GM21786 (cell line): ENCODE measurements around the gene LEMD1.

Source experiments
- ATAC-seq: cut with Tn5 transposase; IDR thresholded peaks from one replicate; pipeline ENCODE4 v1.9.1; 2021; ENCODE audit not compliant: unreplicated experiment

Gene LEMD1

DNA sequence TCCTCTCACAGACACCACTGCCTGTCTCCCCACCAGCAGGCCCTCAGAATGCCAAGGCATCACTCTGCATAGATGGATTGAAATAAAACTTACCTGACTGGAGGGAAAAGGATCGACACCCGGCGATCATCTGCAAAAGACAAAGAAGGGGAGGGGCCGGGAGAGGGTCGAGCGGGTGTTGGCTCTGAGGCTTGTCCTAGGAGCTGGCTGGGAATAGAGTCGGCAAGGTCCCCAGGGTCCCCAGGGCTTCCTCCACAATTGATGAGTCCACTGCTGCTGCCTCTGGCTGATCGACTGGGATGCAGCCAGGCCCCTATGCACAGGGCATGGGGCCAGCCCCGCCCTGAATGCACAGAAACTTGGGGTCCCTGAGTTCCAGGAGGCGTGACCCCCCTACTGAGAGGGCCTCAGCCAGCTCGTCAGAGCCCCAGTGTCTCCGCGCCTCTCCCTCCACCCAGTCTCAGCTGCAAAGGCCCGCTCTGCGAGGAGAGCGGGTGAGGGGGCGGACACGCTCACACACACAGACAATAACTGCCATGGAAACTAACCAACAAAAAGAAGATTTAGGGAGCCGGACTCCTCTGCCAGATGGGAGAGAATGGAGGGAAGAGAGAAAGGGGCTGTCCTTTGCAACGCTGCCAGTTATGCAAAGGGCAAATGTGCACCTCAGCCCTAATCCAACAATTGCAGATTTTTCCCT, 65.3 kb downstream of the LEMD1 start, which contains the start of gene KLHDC8A:
Gene KLHDC8A, minus strand, starts transcription at position 483 of the 700 bp plus-strand sequence. CDS start 13,318 bp downstream, outside the sequence.
- no peak for ATAC-seq

DNA sequence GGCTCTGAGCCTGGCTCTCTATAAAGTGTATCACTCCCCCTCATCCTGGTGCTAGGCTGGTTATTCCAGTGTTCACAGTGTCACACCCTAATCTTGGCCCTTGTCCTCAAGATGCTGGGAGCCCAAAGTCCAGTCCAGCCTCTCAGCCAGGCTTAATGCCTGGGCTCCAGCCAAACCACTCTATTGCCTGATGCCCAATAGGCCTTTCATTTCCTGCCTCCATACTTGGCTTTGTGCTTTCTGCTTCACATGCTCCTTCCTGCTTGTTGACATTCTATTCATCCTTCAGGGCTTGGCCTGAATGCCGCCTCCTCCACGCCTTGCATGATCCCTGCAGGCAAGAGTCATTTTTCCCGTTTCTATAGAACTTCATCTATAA, 66.8 kb downstream of the LEMD1 start:
- ATAC-seq = no peak

DNA sequence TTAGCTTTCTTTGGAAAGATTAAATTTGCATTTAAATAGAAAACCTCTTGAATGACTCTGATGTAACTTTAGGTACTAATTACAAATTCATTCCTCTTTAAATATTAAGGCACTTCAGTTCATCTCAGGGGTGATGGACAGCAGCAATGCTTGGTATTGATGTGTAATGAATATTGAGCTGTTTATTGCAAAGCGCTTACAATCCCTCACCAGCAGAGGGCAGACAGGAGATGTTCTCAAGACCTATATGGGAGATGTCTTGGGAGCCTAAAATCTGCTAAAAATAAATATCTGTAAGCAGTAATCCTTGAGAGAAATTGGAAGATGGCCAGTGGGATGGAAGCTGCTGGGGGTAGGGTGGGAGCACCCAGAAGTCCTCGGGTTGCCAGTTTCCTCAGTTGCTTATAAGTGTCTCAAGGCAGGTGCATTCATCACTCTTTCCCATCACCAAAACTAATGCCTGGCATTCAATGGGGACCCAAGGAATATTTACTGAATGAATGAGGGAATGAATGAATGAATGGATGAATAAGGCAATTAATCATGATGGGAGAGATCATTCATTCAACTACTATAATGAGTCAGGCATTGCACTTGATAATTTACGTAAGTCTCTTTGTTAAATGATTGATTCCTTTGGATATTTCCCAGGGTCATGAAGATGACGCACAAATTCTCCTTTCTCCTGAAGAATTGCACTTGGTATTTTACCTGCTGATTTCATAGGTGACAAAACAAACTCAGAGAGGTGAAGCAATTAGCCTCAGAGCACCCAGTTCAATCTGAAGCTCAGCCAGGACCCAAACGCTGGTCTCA, 67.4 kb downstream of the LEMD1 start:
- ATAC-seq = no peak

DNA sequence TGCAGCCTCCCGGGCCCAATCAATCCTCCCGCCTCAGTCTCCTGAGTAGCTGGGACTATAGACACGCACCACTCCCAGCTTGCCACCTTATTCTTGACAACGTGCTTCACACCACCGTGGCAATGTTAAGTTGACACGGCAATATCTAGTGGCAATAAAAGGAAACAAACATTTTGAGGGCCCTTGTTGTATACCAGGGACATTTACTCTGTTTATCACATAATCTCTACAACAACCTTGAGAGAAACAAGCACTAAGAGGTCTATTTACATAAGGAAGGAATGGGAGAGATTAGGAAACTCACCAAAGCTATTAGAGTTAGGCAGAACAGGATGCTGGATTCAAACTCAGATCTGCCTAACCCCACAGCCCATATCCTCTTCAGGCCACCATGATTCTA, 68.2 kb downstream of the LEMD1 start:
- no peak for ATAC-seq

DNA sequence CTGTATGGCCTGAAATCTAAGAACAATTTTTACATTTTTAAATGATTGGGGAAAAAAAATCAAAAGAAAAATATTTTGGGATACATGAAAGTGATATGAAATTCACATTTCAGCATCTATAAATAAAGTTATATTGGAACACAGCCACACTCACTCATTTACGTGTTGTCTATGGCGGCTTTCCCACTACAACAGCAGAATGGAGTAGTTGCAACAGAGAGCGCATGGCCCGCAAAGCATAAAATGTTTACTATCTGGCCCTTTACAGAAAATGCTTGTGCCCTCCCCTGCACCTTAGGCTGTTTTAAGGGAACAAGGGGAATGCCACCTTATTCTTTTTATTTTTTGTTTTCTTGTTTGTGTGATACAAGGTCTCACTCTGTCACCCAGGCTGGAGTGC, 68.7 kb downstream of the LEMD1 start:
- ATAC-seq = no peak

DNA sequence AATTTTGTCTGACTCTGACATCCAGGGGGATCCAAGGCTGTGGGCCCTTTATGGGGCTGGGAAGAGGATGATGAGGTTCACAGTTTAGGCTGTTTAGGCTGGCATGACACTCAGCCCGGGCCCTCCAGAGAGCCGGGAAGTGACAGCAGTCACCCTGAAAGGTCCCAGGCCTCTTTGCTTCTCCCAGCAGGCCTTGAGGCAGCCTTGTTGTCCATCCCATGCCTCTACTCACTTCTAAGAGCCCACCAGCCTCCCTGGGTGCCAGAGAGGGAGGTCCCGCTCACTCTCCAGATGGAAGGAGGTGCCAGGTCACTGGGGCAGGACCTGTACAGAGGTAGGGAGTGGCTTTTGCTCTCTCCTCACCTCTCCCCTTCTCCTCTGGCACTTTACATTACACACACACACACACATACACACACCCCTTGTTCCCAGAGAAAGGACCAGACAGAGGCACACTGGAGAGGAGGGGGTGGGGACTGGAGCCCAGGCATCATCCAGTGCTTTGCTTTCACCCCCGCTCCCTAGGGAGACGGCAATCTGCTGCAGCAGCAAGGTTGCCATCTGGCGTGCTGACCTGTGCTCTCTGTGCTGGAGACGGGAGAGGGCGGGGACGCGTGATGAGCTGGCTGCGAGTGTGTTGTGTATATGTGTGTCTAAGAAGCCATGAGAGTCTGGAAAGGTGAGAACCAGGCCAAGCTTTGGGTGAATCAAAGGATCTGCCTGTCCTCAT, 69.7 kb downstream of the LEMD1 start:
- no peak for ATAC-seq

DNA sequence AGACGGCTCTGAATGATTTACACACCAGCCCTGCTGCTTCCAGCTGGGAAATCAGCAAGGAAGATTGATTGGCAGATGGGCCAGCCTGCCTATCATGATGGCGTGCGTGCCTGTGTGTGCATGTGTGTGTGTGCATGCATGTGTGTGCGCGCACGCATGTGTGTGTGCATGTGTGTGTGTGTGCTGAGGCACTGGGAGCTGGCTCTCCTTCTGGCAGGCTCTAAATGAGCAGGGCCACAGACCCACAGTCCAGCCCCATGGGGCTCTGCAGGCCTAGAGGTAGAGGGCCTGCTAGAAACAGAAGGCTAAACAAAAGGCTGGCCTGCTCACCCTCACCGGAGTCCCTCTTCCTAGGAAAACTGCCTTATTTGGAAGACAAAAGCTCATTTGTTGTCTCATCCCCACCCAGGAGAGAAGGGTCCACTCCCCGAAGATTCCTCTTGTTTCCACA, 71.1 kb downstream of the LEMD1 start:
- ATAC-seq = no peak

DNA sequence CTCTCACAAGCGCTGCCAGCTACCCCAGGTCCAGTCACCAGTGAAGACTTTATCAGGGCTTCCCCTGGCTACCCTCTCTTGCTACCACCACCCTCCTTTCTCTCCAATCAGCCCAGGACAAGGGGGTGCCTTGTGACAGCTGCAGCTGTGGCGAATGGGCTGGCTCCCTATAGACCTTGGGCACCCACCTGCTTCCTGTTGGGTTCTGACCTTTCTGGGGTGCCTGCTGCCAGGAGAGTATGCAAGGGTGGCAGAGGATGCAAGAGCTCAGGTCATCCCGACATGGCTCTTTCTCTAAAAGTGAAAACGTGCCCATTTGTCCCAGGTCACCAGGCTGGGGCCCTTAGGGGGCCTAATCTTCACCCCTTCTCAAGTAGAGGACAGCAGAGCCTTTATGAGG, 71.7 kb downstream of the LEMD1 start:
- ATAC-seq = no peak

DNA sequence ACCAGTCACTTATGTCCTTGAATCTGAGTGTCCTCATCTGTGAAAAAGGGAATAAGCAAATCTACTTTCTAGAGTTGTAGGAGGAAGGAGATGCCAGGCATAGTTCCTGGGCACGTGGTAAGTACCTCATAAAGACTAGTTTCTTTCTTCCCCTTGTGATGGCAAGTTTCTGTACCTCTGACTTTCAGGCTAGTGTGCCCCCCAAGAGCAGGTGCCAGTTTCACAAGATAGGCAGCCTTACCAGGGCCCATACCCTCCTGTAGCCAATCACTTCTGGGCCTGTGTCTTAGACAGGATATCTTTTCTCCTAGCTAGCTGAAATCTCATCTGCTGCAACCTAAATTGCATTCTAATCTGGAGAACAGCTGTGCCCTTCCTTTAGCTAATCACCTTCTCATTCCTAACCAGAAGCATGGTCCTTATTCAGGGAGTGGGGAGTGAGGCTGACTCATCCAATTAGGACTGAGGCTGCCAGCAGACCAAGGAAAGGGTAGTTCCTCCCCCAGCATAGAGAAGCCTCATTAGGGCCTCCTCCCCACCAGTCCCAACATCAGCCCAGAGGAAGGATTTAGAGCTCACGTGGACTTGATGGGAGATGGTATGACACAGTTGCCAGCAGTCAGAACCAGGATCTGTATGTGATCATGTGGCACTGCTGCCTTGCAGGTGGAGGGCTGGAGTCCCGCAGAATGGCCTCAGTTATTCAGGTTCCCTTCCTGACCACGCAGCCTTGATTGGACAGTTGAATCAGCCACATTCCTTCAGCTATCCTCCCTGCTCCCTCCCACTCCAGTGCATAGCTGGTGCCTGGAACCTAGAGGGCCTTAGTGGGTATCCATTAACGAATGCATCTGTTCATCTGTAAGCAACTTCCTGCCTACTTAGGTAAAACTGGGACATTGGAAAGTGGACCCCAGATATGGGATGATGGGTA, 73.0 kb downstream of the LEMD1 start:
- ATAC-seq = no peak

DNA sequence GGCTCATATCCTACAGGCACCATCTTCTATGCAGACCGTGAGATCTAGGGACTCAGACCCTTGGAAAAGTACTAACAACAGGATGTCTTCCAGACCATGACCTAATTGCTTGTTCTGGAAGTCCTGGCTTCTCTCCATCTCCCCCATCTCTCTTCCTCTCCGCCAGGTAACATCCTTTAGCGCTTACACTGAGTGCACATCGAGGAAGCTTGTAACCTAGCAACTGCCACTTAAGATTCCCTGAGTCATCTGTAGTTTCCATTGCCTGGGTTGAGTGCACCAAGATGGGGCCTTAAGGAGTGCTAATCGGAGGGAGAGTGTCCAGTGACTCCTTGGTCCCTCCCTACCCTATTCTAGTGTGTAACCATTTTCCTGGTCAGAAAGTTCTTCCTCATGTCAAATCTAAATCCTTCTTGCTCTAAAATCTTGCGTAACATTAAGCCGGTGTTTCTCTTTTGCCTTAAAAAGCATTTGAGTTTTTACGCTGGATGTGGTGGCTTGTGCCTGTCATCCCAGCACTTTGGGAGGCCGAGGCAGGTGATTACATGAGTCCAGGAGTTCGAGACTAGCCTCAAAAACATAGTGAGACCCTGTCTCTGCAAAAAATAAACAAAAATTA, 74.8 kb downstream of the LEMD1 start:
- ATAC-seq = no peak

DNA sequence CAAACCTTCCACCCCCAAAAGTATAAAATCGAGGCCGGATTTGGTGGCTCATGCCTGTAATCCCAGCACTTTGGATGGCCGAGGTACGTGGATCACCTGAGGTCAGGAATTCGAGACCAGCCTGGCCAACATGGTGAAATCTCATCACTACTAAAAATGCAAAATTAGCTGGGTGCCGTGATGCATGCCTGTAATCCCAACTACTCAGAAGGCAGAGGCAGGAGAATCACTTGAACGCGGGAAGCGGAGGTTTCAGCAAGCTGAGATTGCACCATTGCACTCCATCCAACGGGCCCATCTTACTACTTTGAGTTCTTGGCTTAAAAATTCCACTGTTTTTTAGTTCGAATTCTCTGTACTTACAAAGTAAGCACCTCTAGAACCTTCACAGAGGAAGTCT, 76.1 kb downstream of the LEMD1 start:
- ATAC-seq = no peak

DNA sequence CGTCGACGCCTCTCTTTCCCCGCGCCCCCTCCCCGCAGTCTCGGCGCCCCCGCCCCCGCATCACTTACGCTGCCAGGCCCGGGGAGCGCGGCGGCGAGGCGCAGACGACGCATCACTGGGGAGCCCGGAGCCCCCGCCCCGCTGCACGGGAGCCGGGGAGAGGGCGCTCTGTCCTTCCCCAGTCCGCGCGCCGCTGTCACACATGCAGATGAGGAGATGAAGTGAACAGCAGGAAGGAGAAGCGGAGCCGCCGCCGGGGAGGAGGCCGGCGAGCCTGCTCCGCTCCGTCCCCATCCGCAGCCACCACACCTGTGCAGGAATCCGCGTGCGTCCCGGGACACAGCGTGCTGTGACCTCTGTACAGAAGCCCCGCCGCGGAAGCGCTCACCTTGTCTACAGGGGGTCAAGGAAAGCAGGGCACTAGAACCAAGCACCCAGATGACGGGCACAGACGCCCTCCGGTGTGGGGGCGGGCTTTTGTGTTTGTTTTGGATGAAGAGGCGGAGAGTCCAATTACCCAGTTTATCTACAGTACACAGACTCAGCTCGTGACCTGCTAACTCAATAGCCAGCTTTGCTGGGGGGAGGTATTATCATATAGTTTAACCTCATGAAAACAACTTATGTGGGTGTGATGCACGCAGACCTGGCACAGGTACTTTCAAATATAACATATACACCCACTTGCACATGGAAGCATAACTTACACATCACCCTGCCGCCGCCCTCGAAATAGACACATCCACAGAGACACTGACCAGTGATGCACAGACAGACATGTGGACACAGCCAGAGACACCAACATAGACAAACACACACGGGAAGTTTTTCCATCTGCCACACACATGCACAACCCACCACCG, 77.6 kb downstream of the LEMD1 start:
- no peak for ATAC-seq

DNA sequence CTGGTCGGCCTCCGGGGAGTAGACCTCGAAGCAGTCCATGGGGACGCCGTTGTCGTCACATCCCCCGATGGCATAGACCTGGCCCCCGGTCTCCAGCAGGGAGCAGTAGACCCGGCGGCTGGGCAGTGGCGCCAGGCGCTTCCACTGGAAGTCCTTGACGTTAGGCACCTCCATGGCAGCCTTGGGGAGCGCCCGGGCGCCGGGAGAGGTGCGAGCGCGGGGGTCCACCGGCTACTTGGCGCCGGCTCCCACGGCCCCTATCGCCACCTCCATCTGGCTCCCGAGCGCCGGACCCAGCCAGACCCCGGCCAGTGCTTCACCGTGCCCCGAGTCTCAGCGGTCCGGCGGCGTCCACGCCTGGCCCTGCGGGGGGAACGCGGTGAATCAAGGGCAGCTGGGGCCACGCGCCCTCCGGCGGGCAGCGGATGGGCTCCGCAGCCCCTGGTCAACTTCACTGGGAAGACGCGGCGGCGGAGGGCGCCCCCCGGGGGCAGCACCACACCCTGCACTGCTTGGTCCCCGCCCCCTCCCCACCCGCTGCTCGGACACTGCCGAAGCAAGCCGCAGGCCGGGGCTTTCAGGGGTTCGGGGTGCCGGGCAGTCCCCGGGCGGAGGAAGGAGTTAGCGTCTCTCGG, 78.3 kb downstream of the LEMD1 start:
- ATAC-seq = no peak

DNA sequence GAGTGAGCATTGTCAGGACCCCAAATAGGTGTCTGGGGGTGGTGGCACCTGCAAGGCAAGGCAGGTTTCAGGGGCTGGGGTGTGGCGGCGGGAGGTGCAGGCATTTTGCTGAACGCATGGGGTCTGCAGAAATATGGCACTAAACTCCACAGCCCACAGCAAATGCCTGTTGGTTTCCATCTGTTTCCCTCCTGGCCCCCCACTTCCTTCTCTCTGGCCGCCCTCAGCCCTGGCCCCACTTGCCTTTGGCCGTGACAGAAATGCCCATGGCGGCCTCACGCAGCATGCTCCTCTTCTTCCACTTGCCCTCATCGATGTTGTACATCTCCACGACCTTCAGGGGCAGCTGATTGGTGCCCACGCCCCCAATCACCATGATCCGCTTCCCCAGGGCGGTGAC, 78.9 kb downstream of the LEMD1 start:
- no peak for ATAC-seq

DNA sequence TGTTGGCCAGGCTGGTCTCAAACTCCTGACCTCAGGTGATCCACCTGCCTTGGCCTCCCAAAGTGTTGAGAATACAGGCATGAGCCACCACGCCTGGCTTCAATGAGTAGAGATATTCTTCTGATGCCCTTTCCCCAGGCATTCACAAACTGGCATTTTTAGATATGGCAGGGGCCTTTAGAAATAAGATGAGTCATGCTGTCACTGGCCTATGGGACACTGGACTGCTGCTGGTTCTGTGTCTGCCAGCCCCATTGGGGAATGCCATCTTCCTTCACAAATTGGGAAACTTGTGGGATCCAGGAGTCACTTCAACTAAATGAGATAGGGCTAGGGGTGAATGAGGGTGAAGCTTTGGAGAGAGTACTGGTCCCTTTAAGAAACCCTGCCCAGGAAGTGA, 81.2 kb downstream of the LEMD1 start:
- ATAC-seq = no peak

DNA sequence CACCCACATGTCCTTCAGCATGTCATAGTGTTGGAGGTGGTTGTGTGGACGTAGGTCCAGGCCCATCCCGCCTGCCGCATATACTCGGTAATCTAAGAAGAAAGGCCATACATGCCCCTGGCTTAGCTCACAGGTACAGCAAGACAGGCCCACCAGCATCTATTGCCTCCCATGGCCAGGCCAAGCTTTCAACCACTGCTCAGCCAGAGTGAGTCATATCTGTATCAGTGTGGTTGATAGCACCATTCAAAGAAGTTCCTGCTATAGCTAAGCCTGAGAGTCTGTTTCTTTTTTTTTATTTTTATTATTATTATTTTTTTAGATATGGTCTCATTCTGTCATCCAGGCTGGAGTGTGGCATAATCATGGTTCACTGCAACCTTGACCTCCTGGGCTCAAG, 82.1 kb downstream of the LEMD1 start:
- ATAC-seq = no peak

DNA sequence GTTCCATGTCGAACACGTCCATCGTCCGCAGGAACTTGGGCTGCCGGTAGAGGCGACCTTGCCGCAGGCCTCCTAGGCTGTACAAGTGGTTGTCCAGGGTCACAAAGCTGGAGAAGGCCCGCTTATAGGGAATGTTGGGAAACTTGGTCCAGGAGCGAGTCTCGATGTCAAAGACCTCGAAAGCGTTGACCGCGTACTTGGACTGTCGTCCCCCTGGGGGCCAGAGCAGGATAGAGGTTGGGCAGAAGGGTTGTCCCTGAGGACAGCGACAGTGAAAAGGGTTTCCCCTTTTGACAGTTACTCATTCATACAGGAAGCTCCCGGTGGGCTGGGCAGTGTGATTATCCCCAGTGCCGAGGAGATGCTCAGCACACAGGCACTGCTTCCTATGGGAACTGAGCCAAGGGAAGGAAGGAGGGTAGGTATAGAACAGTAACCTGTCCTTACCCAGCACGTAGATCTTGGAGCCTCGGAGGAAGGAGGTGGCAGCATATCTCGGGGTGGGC, 82.6 kb downstream of the LEMD1 start:
- ATAC-seq = no peak

DNA sequence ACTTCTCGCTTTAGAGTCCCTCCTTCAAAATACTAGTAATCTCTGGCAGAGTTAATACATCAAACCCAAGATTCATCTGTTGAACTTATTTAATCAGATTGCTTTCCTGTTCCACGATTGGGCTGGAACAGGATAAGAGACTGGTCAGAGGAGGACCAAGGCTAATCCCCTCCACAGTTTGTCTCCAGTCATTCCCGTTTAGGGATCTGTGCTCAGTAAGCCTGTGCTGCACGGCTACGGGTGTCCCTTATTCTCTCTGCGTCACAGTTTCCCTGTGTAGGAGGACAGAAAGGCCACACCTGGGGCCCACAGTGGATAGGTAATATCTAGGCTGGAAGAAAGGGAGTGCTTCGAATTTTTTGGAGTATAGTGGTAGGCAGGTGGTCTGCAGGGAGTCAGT, 83.8 kb downstream of the LEMD1 start:
- no peak for ATAC-seq

DNA sequence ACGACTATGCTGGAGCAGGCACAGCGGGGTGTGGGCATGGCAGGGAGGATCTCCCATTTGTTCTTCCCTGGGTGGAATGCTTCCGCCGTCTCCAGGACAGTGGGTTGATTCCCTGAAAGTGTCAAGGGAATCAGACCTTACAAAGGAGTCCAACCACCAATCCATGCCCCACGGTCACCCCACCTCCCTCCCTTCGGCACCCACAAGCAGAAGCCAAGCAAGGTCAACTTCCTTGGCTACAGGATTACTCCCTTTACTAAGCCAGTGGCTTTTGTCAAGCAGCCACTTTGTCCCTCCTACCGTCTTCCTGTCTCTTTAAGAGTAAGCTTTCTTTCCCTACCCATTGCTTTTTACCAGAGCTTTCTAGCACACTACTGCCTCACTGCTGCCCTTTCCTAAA, 84.4 kb downstream of the LEMD1 start:
- ATAC-seq = no peak
